ENCODE measurements around the gene NRSN1. TPM values are rescaled to one million over a fixed set of nuclear protein-coding genes. Genes with fewer than 3 reads are reported as not detected.

NRSN1 gene
- total RNA-seq, 3 donors from 2014 or later = not detected

DNA sequence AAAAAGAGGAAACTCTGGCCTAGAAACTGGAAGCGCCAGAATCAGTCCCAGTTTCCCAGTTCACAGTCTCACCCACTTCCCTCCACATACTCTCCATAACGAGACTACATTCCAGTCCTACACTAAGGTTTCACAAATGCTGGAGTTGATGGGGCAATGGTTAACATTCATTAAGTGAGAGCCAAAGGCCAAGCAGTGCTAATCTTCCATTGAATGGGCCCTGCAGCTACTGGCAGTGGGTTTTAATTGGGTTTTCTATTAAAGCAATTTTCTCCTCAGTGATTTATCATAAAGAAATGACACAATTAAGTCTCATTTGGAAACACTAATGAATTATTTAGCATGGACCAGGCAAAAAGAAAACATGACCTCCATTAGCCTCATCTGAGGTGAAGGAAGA lies 20.8 kb upstream of the NRSN1 start:
- Histone ChIP-seq H3K27ac (no peak overlapping the region), H3K9me3 (no peaks in the 10 kb centered on the region), H3K4me1 (no peaks in the 10 kb centered on the region), H3K4me3 (no peak overlapping the region), H3K36me3 (no peaks in the 10 kb centered on the region), H3K27me3 (no peaks in the 10 kb centered on the region)
- DNase-seq (ENCODE audit: low spot score in 2 of 2) = no peak
- intact Hi-C loops (cut with DNase I; ENCODE audit: low total_unique reads) = no loop called here
- no peak for TF ChIP-seq POLR2AphosphoS5 (IDR thresholded peaks at IDR 0.05)
- no peak for TF ChIP-seq POLR2A (IDR thresholded peaks at IDR 0.05)
- TF ChIP-seq, protein P1, sequence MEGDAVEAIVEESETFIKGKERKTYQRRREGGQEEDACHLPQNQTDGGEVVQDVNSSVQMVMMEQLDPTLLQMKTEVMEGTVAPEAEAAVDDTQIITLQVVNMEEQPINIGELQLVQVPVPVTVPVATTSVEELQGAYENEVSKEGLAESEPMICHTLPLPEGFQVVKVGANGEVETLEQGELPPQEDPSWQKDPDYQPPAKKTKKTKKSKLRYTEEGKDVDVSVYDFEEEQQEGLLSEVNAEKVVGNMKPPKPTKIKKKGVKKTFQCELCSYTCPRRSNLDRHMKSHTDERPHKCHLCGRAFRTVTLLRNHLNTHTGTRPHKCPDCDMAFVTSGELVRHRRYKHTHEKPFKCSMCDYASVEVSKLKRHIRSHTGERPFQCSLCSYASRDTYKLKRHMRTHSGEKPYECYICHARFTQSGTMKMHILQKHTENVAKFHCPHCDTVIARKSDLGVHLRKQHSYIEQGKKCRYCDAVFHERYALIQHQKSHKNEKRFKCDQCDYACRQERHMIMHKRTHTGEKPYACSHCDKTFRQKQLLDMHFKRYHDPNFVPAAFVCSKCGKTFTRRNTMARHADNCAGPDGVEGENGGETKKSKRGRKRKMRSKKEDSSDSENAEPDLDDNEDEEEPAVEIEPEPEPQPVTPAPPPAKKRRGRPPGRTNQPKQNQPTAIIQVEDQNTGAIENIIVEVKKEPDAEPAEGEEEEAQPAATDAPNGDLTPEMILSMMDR (IDR thresholded peaks at IDR 0.05) = no peak

DNA sequence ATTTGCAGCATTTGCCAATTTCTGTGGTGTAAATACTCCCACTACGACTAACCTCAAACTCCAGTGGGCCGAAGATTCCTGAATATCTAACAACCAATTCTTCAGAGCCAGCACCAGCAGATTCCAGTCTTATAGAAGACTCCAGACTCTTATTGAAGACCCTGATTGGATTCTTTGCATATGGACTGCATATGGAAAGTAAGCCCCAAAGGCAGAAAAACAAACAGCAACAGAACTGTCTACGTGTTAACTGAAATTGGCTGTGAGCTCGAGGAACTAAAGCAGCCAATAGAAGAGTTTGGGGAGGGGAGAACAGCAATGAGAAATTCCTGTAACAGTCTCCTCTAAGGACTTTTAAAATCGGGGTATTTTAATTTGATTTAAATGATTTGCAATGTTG lies 19.7 kb upstream of the NRSN1 start:
- H3K27ac ChIP-seq = no peak overlapping the region
- intact Hi-C loops (cut with DNase I; ENCODE audit: low total_unique reads) = no loop called here
- H3K27me3 ChIP-seq = no peaks in the 10 kb centered on the region
- no peak for DNase-seq (ENCODE audit: low spot score in 2 of 2)
- H3K4me1 ChIP-seq = no peaks in the 10 kb centered on the region
- no peaks in the 10 kb centered on the region for H3K9me3 ChIP-seq
- no peaks in the 10 kb centered on the region for H3K36me3 ChIP-seq
- TF ChIP-seq, protein P1 (IDR thresholded peaks at IDR 0.05) = no peak
- TF ChIP-seq POLR2A (IDR thresholded peaks at IDR 0.05) = no peak
- TF ChIP-seq POLR2AphosphoS5 (IDR thresholded peaks at IDR 0.05) = no peak
- no peak overlapping the region for H3K4me3 ChIP-seq

DNA sequence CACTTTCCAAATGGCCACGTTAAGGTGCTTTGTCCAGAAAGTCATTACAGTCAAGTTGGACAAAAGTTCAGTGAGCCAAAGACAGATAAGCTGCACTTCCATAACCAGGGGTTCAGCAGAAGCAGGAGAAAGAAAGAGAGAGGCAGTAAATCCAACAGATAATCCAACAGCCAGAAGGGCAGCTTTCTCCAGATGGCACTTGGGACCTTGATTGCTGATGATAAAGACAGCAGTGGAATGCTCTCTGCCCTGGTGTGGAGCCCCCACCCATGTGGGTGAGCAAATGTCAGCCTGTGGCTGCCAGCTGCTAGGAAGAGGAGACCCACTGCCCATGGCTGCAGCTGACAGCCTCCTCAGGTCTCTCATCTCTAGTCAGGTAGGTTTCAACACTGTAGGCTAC lies 18.7 kb upstream of the NRSN1 start:
- no peaks in the 10 kb centered on the region for H3K4me1 ChIP-seq
- H3K36me3 ChIP-seq = no peaks in the 10 kb centered on the region
- TF ChIP-seq POLR2A (IDR thresholded peaks at IDR 0.05) (no peak), POLR2AphosphoS5 (IDR thresholded peaks at IDR 0.05) (no peak)
- TF ChIP-seq, protein P1 (IDR thresholded peaks at IDR 0.05) = no peak
- no peaks in the 10 kb centered on the region for H3K9me3 ChIP-seq
- DNase-seq (ENCODE audit: low spot score in 2 of 2) = no peak
- H3K4me3 ChIP-seq = no peak overlapping the region
- intact Hi-C loops (cut with DNase I; ENCODE audit: low total_unique reads) = no loop called here
- H3K27me3 ChIP-seq = no peaks in the 10 kb centered on the region
- no peak overlapping the region for H3K27ac ChIP-seq

DNA sequence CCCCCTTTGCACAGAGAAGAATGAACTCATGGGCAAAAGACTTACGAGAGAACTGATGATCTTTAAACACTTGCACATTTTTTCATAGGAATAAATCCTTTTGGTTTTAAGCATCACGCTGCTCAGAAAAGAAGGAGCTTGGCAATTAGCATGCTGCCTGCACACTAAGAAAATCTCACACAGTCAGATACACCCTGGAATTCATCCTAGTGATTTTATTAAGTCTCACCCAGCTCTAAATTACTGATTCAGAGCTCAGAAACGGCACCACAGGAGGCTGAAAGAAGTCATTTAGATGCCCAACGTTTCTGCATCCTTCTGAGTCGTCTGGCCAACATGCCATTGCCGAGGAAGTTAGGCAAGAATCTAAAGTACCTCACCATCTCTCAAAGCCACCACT lies 18.0 kb upstream of the NRSN1 start:
- Histone ChIP-seq H3K4me3 (no peak overlapping the region), H3K36me3 (no peaks in the 10 kb centered on the region), H3K9me3 (no peaks in the 10 kb centered on the region), H3K27me3 (no peaks in the 10 kb centered on the region), H3K27ac (no peak overlapping the region), H3K4me1 (no peaks in the 10 kb centered on the region)
- TF ChIP-seq POLR2A (IDR thresholded peaks at IDR 0.05) = no peak
- TF ChIP-seq, protein P1 (IDR thresholded peaks at IDR 0.05) = no peak
- no peak for TF ChIP-seq POLR2AphosphoS5 (IDR thresholded peaks at IDR 0.05)
- intact Hi-C loops (cut with DNase I; ENCODE audit: low total_unique reads) = no loop called here
- no peak for DNase-seq (ENCODE audit: low spot score in 2 of 2)

DNA sequence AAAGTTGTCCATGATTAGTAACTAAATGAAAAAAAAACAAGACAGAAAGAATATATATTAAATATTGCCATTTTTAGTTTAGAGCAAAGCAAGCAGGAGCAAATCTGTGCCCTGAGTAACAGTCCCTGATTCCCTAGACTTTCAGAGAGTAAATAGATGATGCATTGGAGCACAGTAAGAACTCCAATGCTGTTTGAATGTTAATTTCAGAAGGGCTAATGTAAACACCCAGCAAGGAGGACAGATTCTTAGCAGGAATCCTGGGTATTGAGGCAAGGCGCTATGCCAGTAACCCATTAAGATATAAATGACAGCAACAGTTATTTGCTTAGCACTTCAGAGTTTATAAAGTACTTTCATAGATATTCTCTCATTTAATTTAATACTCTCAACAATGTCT lies 15.6 kb upstream of the NRSN1 start:
- intact Hi-C loops (cut with DNase I; ENCODE audit: low total_unique reads) = no loop called here
- Histone ChIP-seq H3K36me3 (no peaks in the 10 kb centered on the region), H3K27me3 (no peaks in the 10 kb centered on the region), H3K27ac (no peak overlapping the region), H3K4me1 (no peaks in the 10 kb centered on the region), H3K9me3 (no peaks in the 10 kb centered on the region), H3K4me3 (no peak overlapping the region)
- TF ChIP-seq POLR2AphosphoS5 (IDR thresholded peaks at IDR 0.05) (no peak), POLR2A (IDR thresholded peaks at IDR 0.05) (no peak)
- TF ChIP-seq, protein P1 (IDR thresholded peaks at IDR 0.05) = no peak
- no peak for DNase-seq (ENCODE audit: low spot score in 2 of 2)
